SK-N-SH (cell line): ENCODE data around the gene DTX2. TPM values are rescaled to one million over a fixed set of nuclear protein-coding genes. Genes with fewer than 3 reads are reported as not detected.
"Not testable (repeated sequence)": the region's sequence is repeated elsewhere in the genome, so short reads cannot be mapped to it uniquely, and the experiment has no call there.

Experiments used
- CTCF ChIA-PET: fragments of 300-600, 350-600 bp; formaldehyde crosslinking; extraction: SDS; loops from one replicate; lab custom pipeline; 2021; lab: Yijun Ruan, JAX
- POLR2A ChIA-PET: fragments of 350-600 bp; sonication (Branson Sonifier 250); formaldehyde crosslinking; extraction: SDS; loops from one replicate; lab custom pipeline; 2020; ENCODE audit warnings: antibody characterized with exemption, inconsistent platforms; lab: Yijun Ruan, JAX
- DNase-seq: peaks from one replicate; pipeline ENCODE4 v3.0.0; 2012
- H2AFZ ChIP-seq: fragments of 200-600 bp; sonication (generic); 2 replicates; pipeline ENCODE4 v1.8.1; 2016; ENCODE audit warnings: antibody characterized with exemption, mild to moderate bottlenecking, low read depth
- H3F3A ChIP-seq: fragments of 200-600 bp; sonication (generic); replicated peaks from 2 replicates; pipeline ENCODE3; 2016; ENCODE audit warnings: antibody characterized with exemption, mild to moderate bottlenecking; ENCODE audit not compliant: insufficient read depth
- H3K27ac ChIP-seq, 2 experiments: fragments of 200-500 bp in 1 of 2; fragments of 200-600 bp in 1 of 2; sonication (Bioruptor generic) in 1 of 2; sonication (generic), shearing (Covaris generic) in 1 of 2; 2 replicates each; pipeline versions ENCODE4 v1.5.1 to v1.6.1; 2014 to 2016; ENCODE audit warnings: low read depth in 2 of 2, inconsistent platforms in 1 of 2, low read length in 1 of 2, mild to moderate bottlenecking in 1 of 2, mixed read lengths in 1 of 2
- H3K27me3 ChIP-seq: fragments of 200-600 bp; sonication (generic), shearing (Covaris generic); 2 replicates; pipeline ENCODE4 v1.6.1; 2016; ENCODE audit warnings: mixed run types; ENCODE audit not compliant: insufficient read depth
- H3K36me3 ChIP-seq, 2 experiments: fragments of 200-500 bp in 1 of 2; fragments of 200-600 bp in 1 of 2; sonication (Bioruptor generic) in 1 of 2; sonication (generic) in 1 of 2; replicated peaks in 1 of 2; 2 replicates each; pipeline versions ENCODE3 to v1.5.1; 2014 to 2016; ENCODE audit warnings: low read length in 1 of 2, mild to moderate bottlenecking in 1 of 2; ENCODE audit not compliant: insufficient read depth in 2 of 2, control insufficient read depth in 1 of 2
- H3K4me1 ChIP-seq, 2 experiments: fragments of 200-500 bp in 1 of 2; fragments of 200-600 bp in 1 of 2; sonication (Bioruptor generic) in 1 of 2; sonication (generic), shearing (Covaris generic) in 1 of 2; 2 replicates each; pipeline versions ENCODE4 v1.5.1 to v1.6.1; 2014 to 2016; ENCODE audit warnings: low read depth in 1 of 2, low read length in 1 of 2, mixed run types in 1 of 2; ENCODE audit not compliant: insufficient read depth in 2 of 2, control insufficient read depth in 1 of 2
- H3K4me2 ChIP-seq: fragments of 200-600 bp; sonication (generic), shearing (Covaris generic); 2 replicates; pipeline ENCODE4 v1.6.1; 2017; ENCODE audit warnings: mixed run types
- H3K4me3 ChIP-seq, 2 experiments: fragments of 200-500 bp in 1 of 2; fragments of 200-600 bp in 1 of 2; sonication (Bioruptor generic) in 1 of 2; sonication (generic), shearing (Covaris generic) in 1 of 2; 2 replicates each; pipeline versions ENCODE4 v1.5.1 to v1.8.1; 2014 to 2016; ENCODE audit warnings: low read depth in 2 of 2, inconsistent platforms in 1 of 2, low read length in 1 of 2, mild to moderate bottlenecking in 1 of 2, mixed read lengths in 1 of 2, moderate library complexity in 1 of 2
- H3K79me2 ChIP-seq: fragments of 200-600 bp; sonication (generic); 2 replicates; pipeline ENCODE4 v1.8.1; 2017; ENCODE audit warnings: mild to moderate bottlenecking; ENCODE audit not compliant: insufficient read depth
- H3K9ac ChIP-seq: fragments of 200-600 bp; sonication (generic); 2 replicates; pipeline ENCODE4 v1.6.1; 2017; ENCODE audit warnings: mixed run types
- H3K9me2 ChIP-seq: fragments of 200-600 bp; sonication (generic); 2 replicates; pipeline ENCODE4 v1.6.1; 2017; ENCODE audit warnings: mixed run types
- H3K9me3 ChIP-seq: fragments of 200-600 bp; sonication (generic); 2 replicates; pipeline ENCODE4 v1.6.1; 2017; ENCODE audit warnings: mixed run types, mild to moderate bottlenecking, moderate library complexity
- H4K20me1 ChIP-seq: fragments of 200-600 bp; sonication (generic); 2 replicates; pipeline ENCODE4 v1.6.1; 2017; ENCODE audit warnings: mild to moderate bottlenecking, mixed run types; ENCODE audit not compliant: insufficient read depth
- WGBS: methylation state at CpG from one replicate; pipeline ENCODE4 v1.1.6; 2017; ENCODE audit warnings: low lambda C conversion rate; 5-methylcytosine and 5-hydroxymethylcytosine counted together
- polyA plus RNA-seq, 3 experiments: library from polyadenylated mRNA; depleted of rRNA; stranded (reverse); fragments of >200 nt; gene quantifications; 2 replicates each; pipeline ENCODE4 v1.2.3, GENCODE V29; 2012

Gene DTX2
- polyA plus RNA-seq, 1 of the 3 experiments (the other 2 are of a cell fraction), result 7.6 TPM

DNA sequence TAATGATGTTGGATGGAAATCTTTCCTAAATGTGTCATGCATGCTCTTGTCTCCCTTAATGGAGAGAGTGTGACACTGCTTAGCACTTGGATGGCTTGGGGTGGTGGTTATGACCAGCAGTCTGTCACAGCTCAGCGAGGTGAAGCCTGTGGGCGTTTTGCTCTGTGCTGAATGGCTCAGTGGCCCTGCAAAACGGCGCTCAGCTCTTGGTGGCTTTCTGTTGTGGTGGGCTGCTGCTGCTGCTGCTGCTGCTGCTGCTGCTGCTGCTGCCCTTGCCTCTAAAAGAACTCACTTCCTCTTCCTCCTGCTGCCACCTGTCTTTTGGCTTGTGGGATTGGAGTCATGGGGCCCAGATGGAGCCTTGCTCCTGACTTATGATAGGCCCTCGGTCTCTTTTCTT, 25.1 kb downstream of the DTX2 start:
- CTCF ChIA-PET, H3K36me3 ChIP-seq, H3K27me3 ChIP-seq, POLR2A ChIA-PET, H2AFZ ChIP-seq, H4K20me1 ChIP-seq, H3F3A ChIP-seq, H3K9me3 ChIP-seq, H3K4me3 ChIP-seq, DNase-seq, H3K9ac ChIP-seq, H3K9me2 ChIP-seq, H3K4me1 ChIP-seq, H3K4me2 ChIP-seq, H3K79me2 ChIP-seq, H3K27ac ChIP-seq: not testable (repeated sequence)
- WGBS, result no CpG with 5 or more reads among the region's 5 CpGs

DNA sequence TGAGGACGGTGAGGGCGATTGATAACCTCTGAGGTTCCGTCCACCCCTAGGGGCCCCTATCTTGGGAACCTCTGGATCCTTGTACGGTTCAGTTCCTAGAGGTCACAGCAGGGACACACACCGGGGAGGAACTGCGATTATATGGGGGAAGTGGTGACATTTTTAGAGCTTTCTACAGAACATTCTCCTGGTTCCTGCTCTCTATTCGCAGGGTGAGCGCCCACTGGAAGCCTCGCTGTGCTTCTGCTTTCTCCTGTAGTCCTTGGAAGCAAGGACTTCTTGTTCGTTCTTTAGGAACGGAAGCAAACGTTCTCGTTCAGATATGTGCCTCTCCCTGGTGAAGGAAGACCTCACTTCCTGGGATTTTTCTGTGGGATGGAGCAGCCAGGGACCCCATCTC, 26.5 kb downstream of the DTX2 start:
- H3K9me3 ChIP-seq, H2AFZ ChIP-seq, H3K4me3 ChIP-seq, H3K27ac ChIP-seq, H3F3A ChIP-seq, DNase-seq, H3K27me3 ChIP-seq, H3K9me2 ChIP-seq, H3K36me3 ChIP-seq, CTCF ChIA-PET, H3K9ac ChIP-seq, POLR2A ChIA-PET, H4K20me1 ChIP-seq, H3K79me2 ChIP-seq, H3K4me2 ChIP-seq, H3K4me1 ChIP-seq: not testable (repeated sequence)
- WGBS, result 100% methylated on average over 4 of the region's 13 CpGs

DNA sequence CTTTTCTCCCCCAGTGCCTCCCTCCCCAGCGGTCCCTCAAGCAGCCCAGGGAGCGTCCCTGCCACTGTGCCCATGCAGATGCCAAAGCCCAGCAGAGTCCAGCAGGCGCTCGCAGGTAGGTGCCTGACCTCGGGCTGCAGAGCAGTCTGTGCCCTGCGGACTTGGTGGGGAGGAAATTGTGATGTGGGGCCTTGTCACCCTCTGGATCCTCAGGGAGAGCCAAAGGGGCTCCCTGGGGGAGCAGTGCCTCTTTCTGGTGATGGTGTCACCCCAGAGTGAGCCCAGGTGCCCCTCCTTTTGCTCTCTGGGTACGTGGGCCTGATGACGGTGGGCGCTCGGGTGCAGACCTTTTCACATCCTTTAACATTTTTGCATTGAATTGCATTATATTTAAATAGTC, 30.6 kb downstream of the DTX2 start:
- H3K27me3 ChIP-seq, H4K20me1 ChIP-seq, H3K36me3 ChIP-seq, DNase-seq, H3K4me3 ChIP-seq, CTCF ChIA-PET, H3F3A ChIP-seq, H3K4me1 ChIP-seq, H3K4me2 ChIP-seq, POLR2A ChIA-PET, H3K9ac ChIP-seq, H3K27ac ChIP-seq, H3K9me3 ChIP-seq, H3K79me2 ChIP-seq, H3K9me2 ChIP-seq, H2AFZ ChIP-seq: not testable (repeated sequence)
- WGBS, result 80% methylated on average over 1 of the region's 10 CpGs

DNA sequence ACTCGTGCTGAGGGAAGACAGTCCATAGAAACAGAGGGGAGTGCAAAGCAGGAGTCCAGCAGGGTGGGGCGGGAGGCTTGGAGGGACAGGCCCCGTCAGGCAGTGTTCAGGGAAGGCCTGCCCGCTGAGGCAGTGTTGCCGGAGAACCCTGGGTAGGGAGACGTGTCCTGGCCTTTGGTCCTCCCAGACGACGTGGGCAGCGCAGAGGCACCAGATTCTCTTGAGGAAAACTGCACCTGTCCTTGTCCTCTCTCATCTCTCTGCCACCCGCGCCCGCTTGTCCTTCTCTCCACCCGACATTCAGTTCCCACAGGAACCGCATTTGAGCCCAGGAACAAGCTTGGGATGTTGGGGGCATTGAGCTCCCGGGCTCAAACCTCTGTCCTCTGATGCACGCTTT, 34.2 kb downstream of the DTX2 start:
- CTCF ChIA-PET, H4K20me1 ChIP-seq, POLR2A ChIA-PET, H3K9me2 ChIP-seq, H3K4me2 ChIP-seq, H3F3A ChIP-seq, H3K4me1 ChIP-seq, H3K36me3 ChIP-seq, H3K79me2 ChIP-seq, H3K4me3 ChIP-seq, H3K9ac ChIP-seq, H3K9me3 ChIP-seq, H3K27ac ChIP-seq, H3K27me3 ChIP-seq, DNase-seq, H2AFZ ChIP-seq: not testable (repeated sequence)
- 100% methylated on average over 1 of the region's 16 CpGs for WGBS

DNA sequence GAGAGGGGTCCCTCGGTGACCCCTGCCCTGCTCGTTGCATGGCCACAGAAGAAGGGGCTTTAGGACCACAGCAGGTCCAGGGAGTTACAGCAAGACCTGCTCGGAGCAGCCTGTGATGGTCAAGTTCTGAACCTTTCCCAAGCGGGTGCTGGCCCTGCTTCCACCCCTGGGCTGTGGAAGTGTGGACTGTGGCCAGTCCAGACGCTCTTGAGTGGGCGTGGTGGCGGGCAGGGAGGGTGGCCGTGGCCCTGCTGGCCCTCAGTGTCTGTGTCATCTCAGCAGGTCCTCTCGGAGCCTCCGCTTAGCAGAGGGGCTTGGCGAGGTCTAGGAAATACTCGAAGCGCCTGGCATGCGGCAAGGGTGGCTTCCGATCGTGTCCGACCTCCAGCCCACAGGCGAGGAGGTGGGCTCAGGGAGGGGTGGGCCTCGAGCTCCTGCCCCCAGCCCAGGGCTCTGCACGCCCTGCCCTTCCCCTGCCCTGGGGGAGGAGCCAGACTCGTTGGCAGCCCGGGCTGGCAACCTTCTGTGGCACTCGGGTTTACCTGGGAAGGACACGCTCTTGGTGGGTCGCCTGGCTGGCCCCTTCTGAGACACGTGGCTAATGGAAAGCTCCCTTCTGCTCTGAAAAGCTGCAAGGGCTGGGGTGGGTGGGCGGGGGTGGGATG, 36.5 kb downstream of the DTX2 start:
- H3K4me1 ChIP-seq, POLR2A ChIA-PET, H2AFZ ChIP-seq, H3K9me3 ChIP-seq, H3K79me2 ChIP-seq, H3K9me2 ChIP-seq, H3K4me2 ChIP-seq, H3F3A ChIP-seq, DNase-seq, H3K9ac ChIP-seq, H3K36me3 ChIP-seq, H3K4me3 ChIP-seq, CTCF ChIA-PET, H3K27ac ChIP-seq, H3K27me3 ChIP-seq, H4K20me1 ChIP-seq: not testable (repeated sequence)
- WGBS, result 80% methylated on average over 1 of the region's 27 CpGs

DNA sequence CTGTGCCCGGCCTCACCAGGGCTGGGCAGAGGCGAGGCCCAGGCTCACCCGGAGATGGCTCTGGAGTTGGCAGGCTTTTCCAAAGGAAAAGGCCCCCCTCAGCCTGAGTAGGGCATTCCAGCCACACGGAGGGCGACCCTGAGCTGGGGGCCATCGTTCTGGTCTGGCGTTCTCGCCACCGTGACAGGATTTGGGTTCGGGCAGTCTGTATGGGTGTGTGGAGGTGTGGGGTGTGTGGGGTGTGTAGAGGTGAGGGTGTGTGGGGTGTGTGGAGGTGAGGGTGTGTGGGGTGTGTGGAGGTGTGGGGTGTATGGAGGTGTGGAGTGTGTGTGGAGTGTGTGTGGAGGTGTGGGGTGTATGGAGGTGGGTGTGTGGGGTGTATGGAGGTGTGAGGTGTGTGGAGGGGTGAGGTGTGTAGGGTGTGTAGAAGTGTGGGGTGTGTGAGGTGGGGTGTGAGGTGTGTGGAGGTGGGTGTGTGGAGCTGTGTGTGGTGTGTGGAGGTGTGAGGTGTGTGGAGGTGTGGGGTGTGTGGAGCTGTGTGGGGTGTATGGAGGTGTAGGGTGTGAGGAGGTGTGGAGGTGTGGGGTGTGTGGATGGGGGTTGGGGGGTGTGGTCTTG, 37.2 kb downstream of the DTX2 start:
- H3K9me2 ChIP-seq, H2AFZ ChIP-seq: not testable (repeated sequence)
- 85% methylated on average over 7 of the region's 10 CpGs for WGBS

More for the DNA sequence above, 37.2 kb downstream of the DTX2 start:
- H3F3A ChIP-seq, H4K20me1 ChIP-seq, H3K4me2 ChIP-seq, H3K4me1 ChIP-seq, H3K27me3 ChIP-seq, H3K79me2 ChIP-seq, H3K4me3 ChIP-seq, DNase-seq, POLR2A ChIA-PET, H3K36me3 ChIP-seq, H3K9ac ChIP-seq, H3K27ac ChIP-seq, H3K9me3 ChIP-seq, CTCF ChIA-PET: not testable (repeated sequence)
